CD8-positive, alpha-beta memory T cell (primary cell): Measurements from ENCODE around the gene PDE4A. TPM values are rescaled to one million over a fixed set of nuclear protein-coding genes. Genes with fewer than 3 reads are reported as not detected.
"Not testable (repeated sequence)": the region's sequence is repeated elsewhere in the genome, so short reads cannot be mapped to it uniquely, and the experiment has no call there.

Experiments used
- CTCF ChIA-PET: fragments of 350-600 bp; sonication (Branson Sonifier 250); formaldehyde crosslinking; loops from one replicate; lab custom pipeline; 2021; ENCODE audit warnings: antibody characterized with exemption; lab: Charles Lee
- POLR2A ChIA-PET: fragments of 350-600 bp; sonication (Branson Sonifier 250); formaldehyde crosslinking; loops from one replicate; lab custom pipeline; 2021; ENCODE audit warnings: antibody characterized with exemption; lab: Charles Lee
- DNase-seq, 5 donors: peaks; one replicate each; pipeline versions ENCODE4 v3.0.0 to v3.0.0-alpha.2; 2020 to 2022; ENCODE audit warnings: mixed read lengths in 1 of 5
- H3K27ac ChIP-seq: one replicate; pipeline ENCODE4 v1.7.0; 2013; ENCODE audit warnings: low read depth, mild to moderate bottlenecking, low read length, moderate library complexity
- H3K27me3 ChIP-seq: 2 replicates; pipeline ENCODE4 v1.7.0; 2013; ENCODE audit warnings: low read length, mild to moderate bottlenecking; ENCODE audit not compliant: insufficient read depth, poor library complexity, severe bottlenecking
- H3K36me3 ChIP-seq: 2 replicates; pipeline ENCODE4 v1.7.0; 2013; ENCODE audit warnings: mild to moderate bottlenecking, low read length, moderate library complexity; ENCODE audit not compliant: insufficient read depth
- H3K4me1 ChIP-seq: 2 replicates; pipeline ENCODE4 v1.7.0; 2013; ENCODE audit warnings: mild to moderate bottlenecking, low read length, moderate library complexity; ENCODE audit not compliant: insufficient read depth
- H3K4me3 ChIP-seq: 2 replicates; pipeline ENCODE4 v1.7.0; 2013; ENCODE audit warnings: mild to moderate bottlenecking, low read length
- H3K9me3 ChIP-seq: 2 replicates; pipeline ENCODE4 v1.7.0; 2013; ENCODE audit warnings: mild to moderate bottlenecking, low read length
- H3K27ac Mint-ChIP-seq, 8 donors: one replicate each; pipeline ENCODE4 v1.8.0; 2020 to 2021; ENCODE audit warnings: mixed read lengths in 8 of 8, mild to moderate bottlenecking in 6 of 8, inconsistent platforms in 3 of 8, moderate library complexity in 3 of 8
- H3K27me3 Mint-ChIP-seq, 2 donors: one replicate each; pipeline ENCODE4 v1.8.0; 2020 to 2021; ENCODE audit warnings: mixed read lengths in 2 of 2, mild to moderate bottlenecking in 1 of 2, moderate library complexity in 1 of 2
- H3K36me3 Mint-ChIP-seq, 3 donors: one replicate each; pipeline ENCODE4 v1.8.0; 2020 to 2021; ENCODE audit warnings: mixed read lengths in 3 of 3, inconsistent platforms in 1 of 3, mild to moderate bottlenecking in 1 of 3
- H3K4me1 Mint-ChIP-seq, 3 donors: one replicate each; pipeline ENCODE4 v1.8.0; 2020 to 2021; ENCODE audit warnings: mixed read lengths in 3 of 3, inconsistent platforms in 1 of 3, mild to moderate bottlenecking in 1 of 3
- H3K4me3 Mint-ChIP-seq, 7 donors: one replicate each; pipeline ENCODE4 v1.8.0; 2020 to 2021; ENCODE audit warnings: mixed read lengths in 7 of 7, mild to moderate bottlenecking in 6 of 7, moderate library complexity in 4 of 7, inconsistent platforms in 2 of 7
- H3K9me3 Mint-ChIP-seq, 5 donors: one replicate each; pipeline ENCODE4 v1.8.0; 2020 to 2022; ENCODE audit warnings: mixed read lengths in 5 of 5, mild to moderate bottlenecking in 3 of 5, moderate library complexity in 2 of 5, inconsistent platforms in 1 of 5
- polyA plus RNA-seq: library from polyadenylated mRNA; unstranded; fragments of 300-500 nt; fragmentation: Illumina TruSeq; gene quantifications from one replicate; pipeline ENCODE4 v1.2.3, GENCODE V29; 2021
- total RNA-seq, 2 experiments: library from RNA; stranded (reverse); gene quantifications; one replicate each; pipeline ENCODE4 v1.2.3, GENCODE V29; 2021

PDE4A gene
- total and polyA plus RNA-seq, 3 experiments from 2014 or later, result 7.5 to 22.2 (median 21.6) TPM

GRCh38 chr19:10453852-10454251 is 33.5 kb downstream of the PDE4A start:
- Mint-ChIP-seq H3K36me3 (peaks cover 0 to 13% (median 5%) of the 10 kb centered on the region in 3 donors), H3K27me3 (peaks cover 0 to 2% of the 10 kb centered on the region in 2 donors), H3K27ac (peak overlapping the region in 1 of 8 donors; percentile 52), H3K4me1 (peaks cover 0 to 9% (median 4%) of the 10 kb centered on the region in 3 donors), H3K9me3 (no peaks in the 10 kb centered on the region), H3K4me3 (no peak overlapping the region)
- no peak for DNase-seq
- H3K9me3 ChIP-seq, result no peaks in the 10 kb centered on the region
- H3K4me3 ChIP-seq, result no peak overlapping the region
- no peak overlapping the region for H3K27ac ChIP-seq
- H3K4me1 ChIP-seq, result no peaks in the 10 kb centered on the region
- no peaks in the 10 kb centered on the region for H3K36me3 ChIP-seq
- POLR2A ChIA-PET, result interaction anchor here (0.5 to 0.7 kb wide), 2 partner anchors 217 to 242 kb away, joined by 3 to 4 read pairs; no protein-coding TSS in a partner anchor
- no peaks in the 10 kb centered on the region for H3K27me3 ChIP-seq
- CTCF ChIA-PET, result interaction anchor here (1.4 kb wide), 1 partner anchor 18 kb away, joined by 5 read pairs; no protein-coding TSS in a partner anchor

DNA sequence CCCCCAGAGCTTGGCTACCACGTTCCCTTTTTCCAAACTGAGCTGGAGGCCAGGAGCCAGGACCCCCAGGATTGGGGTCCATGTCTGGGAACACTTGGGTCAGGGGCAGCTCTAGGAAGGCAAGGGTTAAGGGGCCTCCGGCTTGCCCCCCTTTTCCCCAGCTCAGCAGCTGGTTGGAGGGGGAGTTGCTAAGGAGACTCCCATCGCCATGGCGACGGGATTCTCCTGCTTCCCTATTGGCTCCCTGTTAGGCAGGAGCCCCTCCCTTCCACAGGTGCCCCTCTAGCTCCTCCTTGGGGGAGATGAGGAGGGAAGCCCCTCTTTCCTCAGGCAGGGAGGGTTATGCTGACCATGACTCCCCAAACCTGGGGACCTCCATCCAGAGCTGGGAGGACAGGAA is 33.9 kb downstream of the PDE4A start:
- Mint-ChIP-seq H3K4me1 (peaks cover 0 to 9% (median 4%) of the 10 kb centered on the region in 3 donors), H3K27me3 (peaks cover 0 to 2% of the 10 kb centered on the region in 2 donors), H3K9me3 (no peaks in the 10 kb centered on the region), H3K36me3 (peaks cover 0 to 11% (median 5%) of the 10 kb centered on the region in 3 donors), H3K4me3 (no peak overlapping the region), H3K27ac (no peak overlapping the region)
- H3K4me3 ChIP-seq, result no peak overlapping the region
- H3K9me3 ChIP-seq, result no peaks in the 10 kb centered on the region
- H3K4me1 ChIP-seq, result no peaks in the 10 kb centered on the region
- no peak for DNase-seq
- H3K36me3 ChIP-seq, result no peaks in the 10 kb centered on the region
- ChIA-PET CTCF (interaction anchor here (1.4 kb wide), 1 partner anchor 18 kb away, joined by 5 read pairs; no protein-coding TSS in a partner anchor), POLR2A (interaction anchor here (0.7 kb wide), 1 partner anchor 242 kb away, joined by 4 read pairs; no protein-coding TSS in a partner anchor)
- H3K27ac ChIP-seq, result no peak overlapping the region
- no peaks in the 10 kb centered on the region for H3K27me3 ChIP-seq

GRCh38 chr19:10458733-10459132 is 38.4 kb downstream of the PDE4A start:
- peak overlapping the region in 1 of 8 donors; percentile 36 for H3K27ac Mint-ChIP-seq
- H3K4me3 Mint-ChIP-seq, CTCF ChIA-PET, POLR2A ChIA-PET, DNase-seq, H3K27me3 ChIP-seq, H3K27ac ChIP-seq, H3K36me3 ChIP-seq, H3K9me3 ChIP-seq, H3K9me3 Mint-ChIP-seq, H3K27me3 Mint-ChIP-seq, H3K4me3 ChIP-seq, H3K36me3 Mint-ChIP-seq, H3K4me1 ChIP-seq: not testable (repeated sequence)
- H3K4me1 Mint-ChIP-seq, result peaks cover 2 to 10% (median 5%) of the 10 kb centered on the region in 3 donors

GRCh38 chr19:10460714-10461046 is 40.3 kb downstream of the PDE4A start:
- ChIA-PET POLR2A (no interaction called here), CTCF (interaction anchor here (1.3 kb wide), 1 partner anchor 12 kb away, joined by 6 read pairs; no protein-coding TSS in a partner anchor)
- H3K27ac ChIP-seq, result no peak overlapping the region
- no peaks in the 10 kb centered on the region for H3K27me3 ChIP-seq
- Mint-ChIP-seq H3K4me1 (peaks cover 2 to 10% (median 5%) of the 10 kb centered on the region in 3 donors), H3K4me3 (peak overlapping the region in 2 of 7 donors; percentile 32 to 44), H3K9me3 (no peaks in the 10 kb centered on the region), H3K27ac (peak overlapping the region in 3 of 8 donors; percentile 45 to 75 (median 47)), H3K36me3 (peaks cover 0 to 16% (median 0%) of the 10 kb centered on the region in 3 donors), H3K27me3 (no peaks in the 10 kb centered on the region)
- H3K4me3 ChIP-seq, result no peak overlapping the region
- H3K4me1 ChIP-seq, result peaks cover 7% of the 10 kb centered on the region
- DNase-seq, result no peak
- no peaks in the 10 kb centered on the region for H3K9me3 ChIP-seq
- H3K36me3 ChIP-seq, result no peaks in the 10 kb centered on the region

DNA sequence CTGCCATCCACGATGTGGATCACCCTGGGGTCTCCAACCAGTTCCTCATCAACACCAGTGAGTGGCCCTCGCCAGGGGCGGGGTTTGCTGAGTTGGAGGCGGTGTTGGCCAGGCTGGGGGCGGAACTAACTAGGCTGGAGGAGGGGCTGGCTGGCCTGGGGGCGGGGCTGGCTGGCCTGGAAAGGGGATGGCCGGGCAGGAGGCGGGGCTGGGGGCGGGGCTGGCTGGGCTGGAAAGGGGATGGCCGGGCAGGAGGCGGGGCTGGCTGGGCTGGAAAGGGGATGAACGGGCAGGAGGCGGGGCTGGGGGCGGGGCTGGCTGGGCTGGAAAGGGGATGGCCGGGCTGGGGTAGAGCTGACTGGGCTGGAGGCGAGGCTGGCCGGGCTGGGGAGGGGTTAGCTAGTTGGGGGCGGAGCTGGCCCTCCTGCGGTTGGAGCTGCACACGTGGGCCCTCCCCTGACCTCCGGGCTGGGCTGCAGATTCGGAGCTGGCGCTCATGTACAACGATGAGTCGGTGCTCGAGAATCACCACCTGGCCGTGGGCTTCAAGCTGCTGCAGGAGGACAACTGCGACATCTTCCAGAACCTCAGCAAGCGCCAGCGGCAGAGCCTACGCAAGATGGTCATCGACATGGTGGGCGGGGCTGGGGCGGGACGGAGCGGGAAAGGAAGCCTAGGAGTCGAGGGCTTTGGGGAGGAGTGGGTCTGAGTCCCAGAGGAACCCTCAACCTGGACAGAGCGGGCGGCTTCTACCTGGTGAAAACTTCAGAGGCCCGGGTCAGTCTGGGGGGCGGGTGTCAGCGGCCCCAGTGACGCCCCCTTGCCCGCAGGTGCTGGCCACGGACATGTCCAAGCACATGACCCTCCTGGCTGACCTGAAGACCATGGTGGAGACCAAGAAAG is 41.0 kb downstream of the PDE4A start:
- H3K9me3 Mint-ChIP-seq, result no peaks in the 10 kb centered on the region
- ChIA-PET POLR2A (no interaction called here), CTCF (interaction anchor here (1.1 to 2.0 kb wide), 3 partner anchors 12 to 203 kb away, joined by 4 to 6 read pairs (median 5); no protein-coding TSS in a partner anchor)
- no peaks in the 10 kb centered on the region for H3K27me3 Mint-ChIP-seq
- peak overlapping the region in 3 of 8 donors; percentile 45 to 75 (median 47) for H3K27ac Mint-ChIP-seq
- peaks cover 2 to 10% (median 5%) of the 10 kb centered on the region in 3 donors for H3K4me1 Mint-ChIP-seq
- Histone ChIP-seq H3K27ac (no peak overlapping the region), H3K36me3 (no peaks in the 10 kb centered on the region), H3K9me3 (no peaks in the 10 kb centered on the region), H3K4me3 (peak overlapping the region; percentile 41), H3K4me1 (peaks cover 7% of the 10 kb centered on the region), H3K27me3 (no peaks in the 10 kb centered on the region)
- H3K36me3 Mint-ChIP-seq, result peaks cover 0 to 13% (median 0%) of the 10 kb centered on the region in 3 donors
- H3K4me3 Mint-ChIP-seq, result peak overlapping the region in 5 of 7 donors; percentile 61 to 73 (median 66)
- DNase-seq, result peak; percentile 74 to 85 (median 75)

- H3K27ac Mint-ChIP-seq, result peak overlapping the region in 3 of 8 donors; percentile 45 to 81 (median 46)
- DNase-seq, H3K9me3 Mint-ChIP-seq, H3K27me3 Mint-ChIP-seq, H3K27me3 ChIP-seq, H3K27ac ChIP-seq, H3K4me1 ChIP-seq, H3K9me3 ChIP-seq, POLR2A ChIA-PET, H3K36me3 ChIP-seq, H3K4me3 ChIP-seq: not testable (repeated sequence)
- H3K4me3 Mint-ChIP-seq, result peak overlapping the region in 4 of 7 donors; percentile 29 to 66 (median 49)
- peaks cover 2 to 10% (median 5%) of the 10 kb centered on the region in 3 donors for H3K4me1 Mint-ChIP-seq
- peaks cover 2 to 18% (median 3%) of the 10 kb centered on the region in 3 donors for H3K36me3 Mint-ChIP-seq
- CTCF ChIA-PET, result interaction anchor here (1.1 to 2.0 kb wide), 3 partner anchors 11 to 203 kb away, joined by 4 to 6 read pairs (median 5); no protein-coding TSS in a partner anchor
These were observed 41.7 kb downstream of the PDE4A start for GRCh38 chr19:10462042-10462441.

DNA sequence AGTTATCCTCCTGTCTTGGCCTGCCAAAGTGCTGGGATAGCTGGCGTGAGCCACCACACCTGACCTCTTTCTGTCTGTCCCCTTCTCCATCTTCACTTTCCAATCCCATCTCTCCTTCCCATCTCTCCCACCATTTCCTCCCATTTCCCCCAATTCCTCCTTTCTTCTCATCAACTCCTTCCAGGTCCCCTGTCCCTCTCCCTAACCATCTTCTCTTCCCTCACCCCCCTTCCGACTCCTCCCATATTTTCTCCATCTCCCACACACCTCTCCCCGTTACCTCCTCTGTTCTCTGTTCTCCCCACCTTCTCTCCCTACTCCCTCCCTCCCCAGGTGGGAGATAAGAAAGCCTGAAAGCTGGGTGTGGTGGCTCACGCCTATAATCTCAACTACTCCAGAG is 42.2 kb downstream of the PDE4A start:
- Mint-ChIP-seq H3K9me3 (no peaks in the 10 kb centered on the region), H3K27ac (peak overlapping the region in 1 of 8 donors; percentile 12), H3K36me3 (peaks cover 2 to 19% (median 3%) of the 10 kb centered on the region in 3 donors), H3K4me3 (peak overlapping the region in 2 of 7 donors; percentile 50 to 51), H3K27me3 (no peaks in the 10 kb centered on the region), H3K4me1 (peaks cover 2 to 10% (median 5%) of the 10 kb centered on the region in 3 donors)
- Histone ChIP-seq H3K27me3 (no peaks in the 10 kb centered on the region), H3K4me1 (peaks cover 7% of the 10 kb centered on the region), H3K4me3 (no peak overlapping the region), H3K27ac (no peak overlapping the region), H3K36me3 (no peaks in the 10 kb centered on the region), H3K9me3 (no peaks in the 10 kb centered on the region)
- CTCF ChIA-PET, result interaction anchor here (1.1 to 2.0 kb wide), 2 partner anchors 38 to 204 kb away, joined by 4 to 5 read pairs; no protein-coding TSS in a partner anchor
- POLR2A ChIA-PET, result no interaction called here
- DNase-seq, result no peak
